ENCODE results near the gene CCL8.

The CCL8 gene

DNA sequence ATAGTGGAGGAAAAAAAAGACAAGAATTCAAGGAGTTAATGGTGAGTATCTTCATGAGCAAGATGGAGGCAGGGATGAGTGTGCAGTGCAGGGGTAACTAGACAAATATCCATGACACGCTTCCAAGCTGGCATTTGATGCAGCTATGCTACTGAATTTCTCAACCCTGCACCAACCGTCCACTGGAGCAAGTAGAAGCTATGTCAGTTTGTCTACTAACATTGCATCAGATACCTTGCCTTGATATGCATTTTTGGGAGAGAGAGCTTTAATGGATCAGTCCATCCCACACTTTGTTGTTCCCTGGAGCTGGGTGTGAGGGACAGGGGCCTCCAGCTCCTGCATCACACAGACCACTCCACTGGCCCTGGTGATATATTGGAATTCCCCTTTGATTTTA lies 17.2 kb upstream of the CCL8 start:
- TF ChIP-seq, protein P1, sequence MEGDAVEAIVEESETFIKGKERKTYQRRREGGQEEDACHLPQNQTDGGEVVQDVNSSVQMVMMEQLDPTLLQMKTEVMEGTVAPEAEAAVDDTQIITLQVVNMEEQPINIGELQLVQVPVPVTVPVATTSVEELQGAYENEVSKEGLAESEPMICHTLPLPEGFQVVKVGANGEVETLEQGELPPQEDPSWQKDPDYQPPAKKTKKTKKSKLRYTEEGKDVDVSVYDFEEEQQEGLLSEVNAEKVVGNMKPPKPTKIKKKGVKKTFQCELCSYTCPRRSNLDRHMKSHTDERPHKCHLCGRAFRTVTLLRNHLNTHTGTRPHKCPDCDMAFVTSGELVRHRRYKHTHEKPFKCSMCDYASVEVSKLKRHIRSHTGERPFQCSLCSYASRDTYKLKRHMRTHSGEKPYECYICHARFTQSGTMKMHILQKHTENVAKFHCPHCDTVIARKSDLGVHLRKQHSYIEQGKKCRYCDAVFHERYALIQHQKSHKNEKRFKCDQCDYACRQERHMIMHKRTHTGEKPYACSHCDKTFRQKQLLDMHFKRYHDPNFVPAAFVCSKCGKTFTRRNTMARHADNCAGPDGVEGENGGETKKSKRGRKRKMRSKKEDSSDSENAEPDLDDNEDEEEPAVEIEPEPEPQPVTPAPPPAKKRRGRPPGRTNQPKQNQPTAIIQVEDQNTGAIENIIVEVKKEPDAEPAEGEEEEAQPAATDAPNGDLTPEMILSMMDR (IDR thresholded peaks at IDR 0.05; ENCODE audit: control insufficient read depth, insufficient read depth, low read depth, low read length, missing control alignments) = no peak
- peak; percentile 29 for DNase-seq (ENCODE audit: low read depth)
- H3K4me3 ChIP-seq (ENCODE audit: control insufficient read depth, low read depth, low read length) = no peak overlapping the region

DNA sequence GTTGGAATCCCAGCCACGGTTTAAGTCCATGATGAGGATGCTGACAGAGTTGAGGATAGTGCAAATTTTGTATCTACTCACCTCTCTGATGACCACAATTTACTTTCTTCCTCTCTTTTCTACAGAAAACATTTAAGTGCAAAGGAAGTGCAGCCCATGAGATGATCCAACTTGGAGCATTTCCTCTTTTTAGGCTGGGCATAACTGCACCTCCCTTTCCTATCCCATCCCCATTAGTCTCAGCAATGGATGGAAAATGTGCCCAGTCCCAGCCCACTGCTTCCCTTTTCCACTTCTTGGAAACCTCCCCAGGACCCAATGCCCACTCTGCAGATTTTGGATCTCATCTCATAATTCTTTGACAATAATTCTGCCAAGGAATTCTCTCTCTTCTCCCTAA lies 16.6 kb upstream of the CCL8 start:
- DNase-seq (ENCODE audit: low read depth) = no peak
- TF ChIP-seq, protein P1 (IDR thresholded peaks at IDR 0.05; ENCODE audit: control insufficient read depth, insufficient read depth, low read depth, low read length, missing control alignments) = no peak
- no peak overlapping the region for H3K4me3 ChIP-seq (ENCODE audit: control insufficient read depth, low read depth, low read length)

DNA sequence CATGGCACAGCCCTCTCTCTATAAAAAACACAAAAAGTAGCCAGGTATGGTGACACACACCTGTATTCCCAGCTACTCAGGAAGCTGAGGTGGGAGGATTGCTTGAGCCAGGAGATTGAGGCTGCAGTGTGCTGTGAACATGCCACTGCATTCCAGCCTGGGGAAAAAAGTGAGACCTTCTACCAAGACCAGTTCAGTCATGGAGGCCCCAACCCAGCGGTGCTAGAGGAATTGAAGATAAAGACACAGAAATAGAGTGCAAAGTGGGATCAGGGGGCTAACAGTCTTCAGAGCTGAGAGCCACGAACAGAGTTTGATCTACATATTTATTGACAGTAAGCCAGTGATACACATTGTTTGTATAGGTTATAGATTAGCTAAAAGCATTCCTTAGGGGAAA lies 15.6 kb upstream of the CCL8 start:
- no peak for DNase-seq (ENCODE audit: low read depth)
- no peak overlapping the region for H3K4me3 ChIP-seq (ENCODE audit: control insufficient read depth, low read depth, low read length)
- TF ChIP-seq, protein P1 (IDR thresholded peaks at IDR 0.05; ENCODE audit: control insufficient read depth, insufficient read depth, low read depth, low read length, missing control alignments) = no peak

DNA sequence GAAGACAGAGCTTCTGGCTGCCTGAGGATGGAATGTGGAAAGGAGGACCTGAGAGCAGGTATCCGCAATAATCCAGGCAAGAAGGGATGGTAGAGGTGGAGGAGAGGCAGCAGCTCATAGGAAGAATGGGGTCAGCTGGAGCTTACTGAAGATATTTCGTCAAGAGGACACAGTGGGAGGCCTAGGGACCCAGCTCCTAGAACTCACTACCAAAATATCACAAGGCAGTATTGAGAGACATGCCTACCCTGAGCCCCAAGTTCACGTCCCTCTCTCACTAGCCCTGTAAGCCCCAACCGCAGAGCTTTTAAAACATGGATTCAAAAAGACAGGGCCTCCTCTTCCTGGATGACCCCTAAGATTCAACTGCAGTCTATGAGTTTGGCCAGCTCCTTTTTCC lies 14.2 kb upstream of the CCL8 start:
- TF ChIP-seq, protein P1 (IDR thresholded peaks at IDR 0.05; ENCODE audit: control insufficient read depth, insufficient read depth, low read depth, low read length, missing control alignments) = no peak
- H3K4me3 ChIP-seq (ENCODE audit: control insufficient read depth, low read depth, low read length) = no peak overlapping the region
- no peak for DNase-seq (ENCODE audit: low read depth)

DNA sequence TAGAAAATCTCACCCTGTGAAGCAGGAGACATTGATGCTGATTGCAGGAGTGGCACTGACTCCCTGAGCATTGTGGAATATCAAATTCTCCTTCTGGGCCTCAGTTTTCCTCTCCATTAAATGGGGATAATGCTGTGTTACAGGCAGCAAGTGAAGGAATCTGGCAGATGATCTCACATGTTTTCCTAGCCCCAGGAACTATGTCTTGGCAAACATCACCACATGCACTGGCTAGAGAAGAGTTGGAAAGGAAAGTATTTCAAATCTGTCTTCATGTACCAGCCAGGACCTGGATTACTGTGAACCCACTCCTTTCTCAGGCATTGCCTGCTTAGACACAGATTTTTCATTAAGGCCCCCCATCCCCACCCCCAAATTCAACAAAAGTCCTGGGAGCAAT lies 13.6 kb upstream of the CCL8 start:
- no peak overlapping the region for H3K4me3 ChIP-seq (ENCODE audit: control insufficient read depth, low read depth, low read length)
- DNase-seq (ENCODE audit: low read depth) = no peak
- TF ChIP-seq, protein P1 (IDR thresholded peaks at IDR 0.05; ENCODE audit: control insufficient read depth, insufficient read depth, low read depth, low read length, missing control alignments) = no peak

DNA sequence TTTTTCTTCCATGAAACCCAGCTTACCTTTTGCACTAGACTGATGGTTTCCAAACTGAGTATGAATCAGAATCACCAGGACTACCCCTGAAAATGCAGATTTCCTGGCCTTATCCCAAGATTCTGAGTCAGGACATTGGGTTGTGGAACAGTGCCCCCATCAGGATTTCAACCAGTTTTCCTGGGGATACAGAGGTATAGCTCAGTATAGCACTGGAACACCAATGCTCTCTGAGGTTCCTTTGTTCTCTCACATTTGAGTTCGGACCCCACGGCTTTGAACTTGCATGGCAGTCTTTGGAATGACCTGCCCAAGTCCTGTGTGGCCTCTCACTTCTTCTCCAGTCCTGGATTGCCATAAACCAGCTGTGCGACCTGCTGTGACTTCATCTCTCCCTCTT lies 12.8 kb upstream of the CCL8 start:
- TF ChIP-seq, protein P1 (IDR thresholded peaks at IDR 0.05; ENCODE audit: control insufficient read depth, insufficient read depth, low read depth, low read length, missing control alignments) = peak; percentile 66
- DNase-seq (ENCODE audit: low read depth) = peak; percentile 59
- no peak overlapping the region for H3K4me3 ChIP-seq (ENCODE audit: control insufficient read depth, low read depth, low read length)

DNA sequence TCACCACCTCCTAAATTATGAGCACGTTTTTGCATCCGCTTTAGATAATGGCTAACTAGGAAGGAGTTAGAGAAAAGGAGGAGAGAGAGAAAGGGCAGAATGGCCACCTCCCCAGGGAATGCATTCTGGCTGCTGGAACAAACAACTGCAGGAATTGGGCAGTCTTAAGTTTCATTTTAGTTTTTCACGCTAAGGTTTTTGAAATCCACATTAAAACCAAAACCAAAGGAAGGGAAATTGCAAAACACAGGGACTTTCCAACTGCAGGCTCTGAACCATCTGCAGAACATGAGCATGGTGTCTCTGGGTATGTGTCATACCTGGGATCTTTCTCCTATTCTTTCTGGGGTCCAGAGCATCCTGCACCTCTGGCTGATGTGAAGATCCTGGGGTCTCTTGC lies 12.1 kb upstream of the CCL8 start:
- peak; percentile 70 for DNase-seq (ENCODE audit: low read depth)
- H3K4me3 ChIP-seq (ENCODE audit: control insufficient read depth, low read depth, low read length) = no peak overlapping the region
- TF ChIP-seq, protein P1 (IDR thresholded peaks at IDR 0.05; ENCODE audit: control insufficient read depth, insufficient read depth, low read depth, low read length, missing control alignments) = no peak

Data from AG09309 (cell line).